Uterus (tissue), 2 donors: Measurements from ENCODE around the gene DHRS4L2.

ENCODE experiments used
- POLR2A ChIP-seq, 2 donors: fragments of 450-650 bp; IDR thresholded peaks; one replicate each; pipeline ENCODE4 v1.6.1; 2016; ENCODE audit warnings: antibody characterized with exemption in 2 of 2, mild to moderate bottlenecking in 1 of 2, moderate library complexity in 1 of 2
- TF ChIP-seq, protein P1 (sequence below), 4 experiments: fragments of 200-600 bp in 2 of 4; fragments of 450-650 bp in 2 of 4; sonication (generic) in 2 of 4; IDR thresholded peaks; one replicate each; pipeline ENCODE4 v1.5.1; 2016 to 2019; ENCODE audit warnings: antibody characterized with exemption in 4 of 4, mild to moderate bottlenecking in 2 of 4, moderate library complexity in 1 of 4

DNA sequence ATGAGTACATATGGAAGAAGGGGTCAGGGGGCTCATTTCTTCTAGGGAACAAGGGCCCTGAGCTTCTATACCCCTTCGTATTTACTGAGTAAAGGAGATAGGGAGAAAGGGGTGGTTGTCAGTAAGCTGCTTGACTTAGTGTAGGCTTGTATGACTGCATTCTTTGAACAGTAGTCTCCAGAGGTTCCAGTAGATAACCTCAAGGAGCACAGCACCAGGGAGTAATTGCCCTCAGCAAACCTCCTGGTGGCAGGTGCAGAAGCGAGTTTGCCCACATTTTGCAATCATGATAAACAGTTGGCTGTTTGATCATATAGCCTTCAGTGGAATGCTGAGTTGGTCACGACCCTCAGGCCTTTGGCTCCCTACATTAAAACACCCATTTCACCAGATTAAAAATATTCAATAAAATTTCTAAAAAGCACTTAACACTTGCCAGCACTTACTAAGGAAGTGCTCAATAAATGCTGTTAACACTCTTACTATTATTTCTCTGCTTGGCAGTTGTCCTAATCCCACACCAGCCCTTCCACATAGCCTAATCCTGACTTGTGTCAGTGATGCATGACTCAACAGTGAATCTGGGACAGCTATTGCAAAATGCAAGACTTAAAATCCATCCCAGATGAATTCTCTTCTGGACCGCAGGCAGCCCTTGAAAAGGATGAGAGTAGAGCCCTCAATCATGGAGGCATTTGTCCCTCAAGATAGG is 3.7 kb upstream of the DHRS4L2 start:
- no peak for TF ChIP-seq POLR2A (IDR thresholded peaks at IDR 0.05)
- TF ChIP-seq, protein P1, sequence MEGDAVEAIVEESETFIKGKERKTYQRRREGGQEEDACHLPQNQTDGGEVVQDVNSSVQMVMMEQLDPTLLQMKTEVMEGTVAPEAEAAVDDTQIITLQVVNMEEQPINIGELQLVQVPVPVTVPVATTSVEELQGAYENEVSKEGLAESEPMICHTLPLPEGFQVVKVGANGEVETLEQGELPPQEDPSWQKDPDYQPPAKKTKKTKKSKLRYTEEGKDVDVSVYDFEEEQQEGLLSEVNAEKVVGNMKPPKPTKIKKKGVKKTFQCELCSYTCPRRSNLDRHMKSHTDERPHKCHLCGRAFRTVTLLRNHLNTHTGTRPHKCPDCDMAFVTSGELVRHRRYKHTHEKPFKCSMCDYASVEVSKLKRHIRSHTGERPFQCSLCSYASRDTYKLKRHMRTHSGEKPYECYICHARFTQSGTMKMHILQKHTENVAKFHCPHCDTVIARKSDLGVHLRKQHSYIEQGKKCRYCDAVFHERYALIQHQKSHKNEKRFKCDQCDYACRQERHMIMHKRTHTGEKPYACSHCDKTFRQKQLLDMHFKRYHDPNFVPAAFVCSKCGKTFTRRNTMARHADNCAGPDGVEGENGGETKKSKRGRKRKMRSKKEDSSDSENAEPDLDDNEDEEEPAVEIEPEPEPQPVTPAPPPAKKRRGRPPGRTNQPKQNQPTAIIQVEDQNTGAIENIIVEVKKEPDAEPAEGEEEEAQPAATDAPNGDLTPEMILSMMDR (IDR thresholded peaks at IDR 0.05), result no peak
